KMS-11 (cell line): ENCODE measurements around the gene ARHGEF10L.

Experiments
- H2AFZ ChIP-seq: fragments of 200-600 bp; sonication (generic); 2 replicates; pipeline ENCODE4 v1.6.1; 2016; ENCODE audit warnings: antibody characterized with exemption, mixed run types, low read depth
- H3K27ac ChIP-seq: fragments of 200-600 bp; sonication (generic); 2 replicates; pipeline ENCODE4 v1.6.1; 2016; ENCODE audit warnings: mild to moderate bottlenecking, mixed run types
- H3K27me3 ChIP-seq: fragments of 200-600 bp; sonication (generic); 2 replicates; pipeline ENCODE4 v1.6.1; 2017; ENCODE audit warnings: mild to moderate bottlenecking, low read depth, mixed run types, moderate library complexity; ENCODE audit not compliant: insufficient read depth
- H3K36me3 ChIP-seq: fragments of 200-600 bp; sonication (generic); 2 replicates; pipeline ENCODE4 v1.6.1; 2017; ENCODE audit warnings: mild to moderate bottlenecking, mixed run types; ENCODE audit not compliant: insufficient read depth
- H3K4me1 ChIP-seq: fragments of 200-600 bp; sonication (generic); 2 replicates; pipeline ENCODE4 v1.6.1; 2016; ENCODE audit warnings: mild to moderate bottlenecking, low read depth, mixed run types; ENCODE audit not compliant: poor library complexity, severe bottlenecking
- H3K4me2 ChIP-seq: fragments of 200-600 bp; sonication (generic); 2 replicates; pipeline ENCODE4 v1.7.0; 2016; ENCODE audit warnings: mild to moderate bottlenecking, mixed run types
- H3K4me3 ChIP-seq: fragments of 200-600 bp; sonication (generic); IDR thresholded peaks from 2 replicates; pipeline ENCODE4 v1.6.1; 2017; ENCODE audit warnings: low read depth, low read length, mixed read lengths; ENCODE audit not compliant: insufficient read depth
- H3K79me2 ChIP-seq: fragments of 200-600 bp; sonication (generic); 2 replicates; pipeline ENCODE4 v1.6.1; 2016; ENCODE audit warnings: low read depth, mixed run types; ENCODE audit not compliant: insufficient read depth
- H3K9ac ChIP-seq: fragments of 200-600 bp; sonication (generic); 2 replicates; pipeline ENCODE4 v1.6.1; 2016; ENCODE audit warnings: mild to moderate bottlenecking, mixed run types
- H4K20me1 ChIP-seq: fragments of 200-600 bp; sonication (generic); 2 replicates; pipeline ENCODE4 v1.6.1; 2016; ENCODE audit warnings: mild to moderate bottlenecking, mixed run types; ENCODE audit not compliant: insufficient read depth
- TF ChIP-seq, protein P1 (sequence below): fragments of 200-600 bp; sonication (generic); conservative IDR thresholded peaks from 2 replicates; pipeline ENCODE4 v1.6.1; 2017; ENCODE audit warnings: low read depth, mild to moderate bottlenecking, antibody characterized with exemption, low read length, moderate library complexity, mixed read lengths

The ARHGEF10L gene

DNA sequence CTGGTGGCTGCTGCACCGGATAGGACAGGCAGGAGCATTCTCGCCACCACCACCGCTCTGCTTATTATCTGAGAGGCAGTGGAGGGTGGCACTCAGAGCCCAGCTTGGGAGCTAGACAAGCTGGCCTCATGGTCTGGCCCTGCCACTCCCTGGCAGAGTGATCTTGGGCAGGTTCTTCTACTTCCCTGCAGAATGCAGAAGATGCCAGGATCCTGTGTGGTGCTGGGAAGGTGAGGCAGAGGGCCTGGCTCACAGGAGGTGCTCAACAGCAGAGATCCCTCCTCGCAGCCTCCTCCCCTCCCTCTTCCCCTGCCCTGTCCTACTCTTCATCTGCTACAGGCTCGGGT, 60.4 kb downstream of the ARHGEF10L start:
- peaks cover 17% of the 10 kb centered on the region; the same call in 1 of the 2 replicates for H3K27me3 ChIP-seq
- no peaks in the 10 kb centered on the region for H3K36me3 ChIP-seq
- H2AFZ ChIP-seq, result no peak overlapping the region
- H3K4me2 ChIP-seq, result no peak overlapping the region
- no peak overlapping the region for H3K4me3 ChIP-seq
- no peak overlapping the region for H3K27ac ChIP-seq
- no peaks in the 10 kb centered on the region for H4K20me1 ChIP-seq
- no peak overlapping the region for H3K9ac ChIP-seq
- no peaks in the 10 kb centered on the region for H3K4me1 ChIP-seq
- TF ChIP-seq, protein P1, sequence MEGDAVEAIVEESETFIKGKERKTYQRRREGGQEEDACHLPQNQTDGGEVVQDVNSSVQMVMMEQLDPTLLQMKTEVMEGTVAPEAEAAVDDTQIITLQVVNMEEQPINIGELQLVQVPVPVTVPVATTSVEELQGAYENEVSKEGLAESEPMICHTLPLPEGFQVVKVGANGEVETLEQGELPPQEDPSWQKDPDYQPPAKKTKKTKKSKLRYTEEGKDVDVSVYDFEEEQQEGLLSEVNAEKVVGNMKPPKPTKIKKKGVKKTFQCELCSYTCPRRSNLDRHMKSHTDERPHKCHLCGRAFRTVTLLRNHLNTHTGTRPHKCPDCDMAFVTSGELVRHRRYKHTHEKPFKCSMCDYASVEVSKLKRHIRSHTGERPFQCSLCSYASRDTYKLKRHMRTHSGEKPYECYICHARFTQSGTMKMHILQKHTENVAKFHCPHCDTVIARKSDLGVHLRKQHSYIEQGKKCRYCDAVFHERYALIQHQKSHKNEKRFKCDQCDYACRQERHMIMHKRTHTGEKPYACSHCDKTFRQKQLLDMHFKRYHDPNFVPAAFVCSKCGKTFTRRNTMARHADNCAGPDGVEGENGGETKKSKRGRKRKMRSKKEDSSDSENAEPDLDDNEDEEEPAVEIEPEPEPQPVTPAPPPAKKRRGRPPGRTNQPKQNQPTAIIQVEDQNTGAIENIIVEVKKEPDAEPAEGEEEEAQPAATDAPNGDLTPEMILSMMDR, result no peak
- no peaks in the 10 kb centered on the region for H3K79me2 ChIP-seq

- TF ChIP-seq, protein P1, result no peak
- H2AFZ ChIP-seq, result no peak overlapping the region
- H3K4me3 ChIP-seq, result no peak overlapping the region
- H3K36me3 ChIP-seq, result no peaks in the 10 kb centered on the region
- H3K4me2 ChIP-seq, result no peak overlapping the region
- no peaks in the 10 kb centered on the region for H3K4me1 ChIP-seq
- no peak overlapping the region for H3K9ac ChIP-seq
- H3K27me3 ChIP-seq, result peaks cover 17% of the 10 kb centered on the region; the same call in 1 of the 2 replicates
- no peaks in the 10 kb centered on the region for H4K20me1 ChIP-seq
- no peaks in the 10 kb centered on the region for H3K79me2 ChIP-seq
- no peak overlapping the region for H3K27ac ChIP-seq
Observed at GRCh38 chr1:17600321-17600720, 60.8 kb downstream of the ARHGEF10L start.

- no peak overlapping the region for H3K9ac ChIP-seq
Observed at GRCh38 chr1:17601643-17602382, 62.3 kb downstream of the ARHGEF10L start.

GRCh38 chr1:17603091-17603841, 63.8 kb downstream of the ARHGEF10L start:
- Histone ChIP-seq H3K27me3 (peaks cover 25% of the 10 kb centered on the region), H3K4me1 (no peaks in the 10 kb centered on the region), H3K27ac (no peak overlapping the region)

More at GRCh38 chr1:17601643-17602382, 62.3 kb downstream of the ARHGEF10L start:
- Histone ChIP-seq H3K4me2 (no peak overlapping the region), H3K36me3 (no peaks in the 10 kb centered on the region), H3K27me3 (peaks cover 21% of the 10 kb centered on the region; the same call in 1 of the 2 replicates), H2AFZ (no peak overlapping the region), H3K79me2 (no peaks in the 10 kb centered on the region), H3K27ac (no peak overlapping the region), H3K4me3 (no peak overlapping the region), H3K4me1 (no peaks in the 10 kb centered on the region), H4K20me1 (no peaks in the 10 kb centered on the region)
- TF ChIP-seq, protein P1, result no peak

More at GRCh38 chr1:17603091-17603841, 63.8 kb downstream of the ARHGEF10L start:
- TF ChIP-seq, protein P1, result no peak
- no peak overlapping the region for H2AFZ ChIP-seq
- no peaks in the 10 kb centered on the region for H3K79me2 ChIP-seq
- H3K36me3 ChIP-seq, result no peaks in the 10 kb centered on the region
- H3K4me2 ChIP-seq, result no peak overlapping the region
- no peaks in the 10 kb centered on the region for H4K20me1 ChIP-seq
- H3K9ac ChIP-seq, result no peak overlapping the region
- H3K4me3 ChIP-seq, result no peak overlapping the region
